ENCODE measurements around the gene CDK14. TPM values are rescaled to one million over a fixed set of nuclear protein-coding genes. Genes with fewer than 3 reads are reported as not detected.

Gene CDK14
- total and polyA plus RNA-seq, 10 of the 15 experiments (the other 5 are each of a cell fraction or from before 2014, with no cell fraction given) = 6.5 to 61.3 (median 24.2) TPM

GRCh38 chr7:91247500-91247899, 651.4 kb downstream of the CDK14 start:
- DNase-seq (ENCODE audit: low read depth, low spot score) = no peak
- BruUV-seq (replicated peaks) = no TSS peak
- TF ChIP-seq NFYA (IDR thresholded peaks at IDR 0.05; ENCODE audit: borderline replicate concordance, low read depth, low read length) (no peak), ATF3 (IDR thresholded peaks at IDR 0.05; ENCODE audit: borderline replicate concordance, extremely low read depth, low read depth, low read length) (no peak), PAX8 (IDR thresholded peaks at IDR 0.05) (no peak), ZBTB33 (IDR thresholded peaks at IDR 0.05) (no peak), MEF2B (IDR thresholded peaks at IDR 0.05; ENCODE audit: partially characterized antibody, poor library complexity, severe bottlenecking) (no peak), PBX3 (IDR thresholded peaks at IDR 0.05; ENCODE audit: insufficient replicate concordance, low read depth, low read length) (no peak), CHD4 (IDR thresholded peaks at IDR 0.05) (no peak), JUND (IDR thresholded peaks at IDR 0.05; ENCODE audit: low read depth, low read length) (no peak), ATF2 (IDR thresholded peaks at IDR 0.05; ENCODE audit: low read length) (no peak), ETV6 (conservative IDR thresholded peaks at IDR 0.05 in 1 of 2, IDR thresholded peaks at IDR 0.05 in 1 of 2; ENCODE audit: borderline replicate concordance in 1 of 2, low read depth in 1 of 2) (no peak)
- TF ChIP-seq, protein P1, sequence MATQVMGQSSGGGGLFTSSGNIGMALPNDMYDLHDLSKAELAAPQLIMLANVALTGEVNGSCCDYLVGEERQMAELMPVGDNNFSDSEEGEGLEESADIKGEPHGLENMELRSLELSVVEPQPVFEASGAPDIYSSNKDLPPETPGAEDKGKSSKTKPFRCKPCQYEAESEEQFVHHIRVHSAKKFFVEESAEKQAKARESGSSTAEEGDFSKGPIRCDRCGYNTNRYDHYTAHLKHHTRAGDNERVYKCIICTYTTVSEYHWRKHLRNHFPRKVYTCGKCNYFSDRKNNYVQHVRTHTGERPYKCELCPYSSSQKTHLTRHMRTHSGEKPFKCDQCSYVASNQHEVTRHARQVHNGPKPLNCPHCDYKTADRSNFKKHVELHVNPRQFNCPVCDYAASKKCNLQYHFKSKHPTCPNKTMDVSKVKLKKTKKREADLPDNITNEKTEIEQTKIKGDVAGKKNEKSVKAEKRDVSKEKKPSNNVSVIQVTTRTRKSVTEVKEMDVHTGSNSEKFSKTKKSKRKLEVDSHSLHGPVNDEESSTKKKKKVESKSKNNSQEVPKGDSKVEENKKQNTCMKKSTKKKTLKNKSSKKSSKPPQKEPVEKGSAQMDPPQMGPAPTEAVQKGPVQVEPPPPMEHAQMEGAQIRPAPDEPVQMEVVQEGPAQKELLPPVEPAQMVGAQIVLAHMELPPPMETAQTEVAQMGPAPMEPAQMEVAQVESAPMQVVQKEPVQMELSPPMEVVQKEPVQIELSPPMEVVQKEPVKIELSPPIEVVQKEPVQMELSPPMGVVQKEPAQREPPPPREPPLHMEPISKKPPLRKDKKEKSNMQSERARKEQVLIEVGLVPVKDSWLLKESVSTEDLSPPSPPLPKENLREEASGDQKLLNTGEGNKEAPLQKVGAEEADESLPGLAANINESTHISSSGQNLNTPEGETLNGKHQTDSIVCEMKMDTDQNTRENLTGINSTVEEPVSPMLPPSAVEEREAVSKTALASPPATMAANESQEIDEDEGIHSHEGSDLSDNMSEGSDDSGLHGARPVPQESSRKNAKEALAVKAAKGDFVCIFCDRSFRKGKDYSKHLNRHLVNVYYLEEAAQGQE (IDR thresholded peaks at IDR 0.05; ENCODE audit: low read depth, low read length) = no peak

More at GRCh38 chr7:91247500-91247899, 651.4 kb downstream of the CDK14 start:
- in situ Hi-C loops (cut with MboI) (no loop called here), intact Hi-C loops (cut with micrococcal nuclease; ENCODE audit: unreplicated experiment) (no loop called here)
- Histone ChIP-seq H3K4me3 (no peak overlapping the region), H3K9me3 (replicated peaks; ENCODE audit: control insufficient read depth, insufficient read depth, low read length) (no peaks in the 10 kb centered on the region), H3K27me3 (replicated peaks in 1 of 2; ENCODE audit: control insufficient read depth in 2 of 2, insufficient read depth in 2 of 2, low read length in 1 of 2) (no peaks in the 10 kb centered on the region), H3K4me2 (ENCODE audit: control insufficient read depth, insufficient read depth) (no peak overlapping the region), H2AFZ (ENCODE audit: control insufficient read depth, low read depth, low read length) (no peak overlapping the region), H4K20me1 (ENCODE audit: control insufficient read depth, insufficient read depth) (no peaks in the 10 kb centered on the region), H3K36me3 (ENCODE audit: control insufficient read depth in 2 of 2, insufficient read depth in 2 of 2, low read length in 1 of 2) (no peaks in the 10 kb centered on the region), H3K27ac (ENCODE audit: control insufficient read depth, insufficient read depth) (no peak overlapping the region), H3K9ac (ENCODE audit: control insufficient read depth, insufficient read depth, low read length) (no peak overlapping the region), H3K4me1 (ENCODE audit: control insufficient read depth, insufficient read depth, low read length) (no peaks in the 10 kb centered on the region), H3K79me2 (ENCODE audit: control insufficient read depth, insufficient read depth, low read length) (no peaks in the 10 kb centered on the region)
- CTCF ChIA-PET = no interaction called here
- FAIRE-seq (no peak), ATAC-seq (no peak)
- SMC1A ChIA-PET (ENCODE audit: uncharacterized antibody, unreplicated experiment) = interaction anchor here (1.3 kb wide), 1 partner anchor 40 kb away, joined by 3 read pairs; no protein-coding TSS in a partner anchor
- POLR2A ChIA-PET = no interaction called here
- RAD21 ChIA-PET (ENCODE audit: unreplicated experiment) = no interaction called here

All from GM12878 (cell line).